ENCODE data around the gene UROS.

UROS gene

DNA sequence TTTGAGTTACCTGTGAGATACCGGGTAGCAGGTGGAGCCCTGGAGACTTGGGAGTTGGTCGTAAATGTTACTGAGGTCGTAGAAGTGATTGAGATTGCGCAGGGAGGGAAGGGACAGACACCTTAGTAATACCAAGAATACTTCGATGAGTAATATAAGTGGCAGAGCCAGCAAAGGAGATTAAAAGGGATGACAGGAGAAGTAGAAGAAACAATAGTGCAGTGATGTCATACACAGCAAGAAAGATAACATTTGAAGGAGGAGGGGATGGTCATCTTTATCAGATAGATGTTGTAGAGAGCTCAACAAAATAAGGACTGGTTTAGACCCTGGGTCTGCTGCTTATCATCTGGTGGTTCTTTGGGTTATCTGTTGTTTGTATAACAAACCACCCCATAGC is 5.3 kb upstream of the UROS start:
- DNase-seq, result no peak

DNA sequence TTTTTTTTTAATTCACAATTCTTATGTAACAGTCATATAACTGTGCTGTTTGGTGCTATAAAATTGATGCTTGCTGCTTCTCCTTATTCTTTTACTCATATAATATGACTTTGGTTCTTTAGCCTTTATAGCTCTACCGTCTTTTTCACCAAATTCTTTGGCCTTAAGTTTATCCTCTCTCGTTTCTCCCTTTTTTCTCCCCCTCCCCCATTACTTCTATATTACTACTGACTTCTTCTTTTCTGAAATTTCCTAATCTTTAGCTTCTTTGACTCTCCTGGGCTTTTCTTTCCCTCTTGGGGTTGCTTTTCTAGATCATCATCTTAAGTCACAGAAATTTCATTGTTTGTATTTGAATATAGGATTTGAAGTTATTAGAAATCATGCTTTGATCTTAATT is 4.1 kb upstream of the UROS start:
- DNase-seq, result no peak

DNA sequence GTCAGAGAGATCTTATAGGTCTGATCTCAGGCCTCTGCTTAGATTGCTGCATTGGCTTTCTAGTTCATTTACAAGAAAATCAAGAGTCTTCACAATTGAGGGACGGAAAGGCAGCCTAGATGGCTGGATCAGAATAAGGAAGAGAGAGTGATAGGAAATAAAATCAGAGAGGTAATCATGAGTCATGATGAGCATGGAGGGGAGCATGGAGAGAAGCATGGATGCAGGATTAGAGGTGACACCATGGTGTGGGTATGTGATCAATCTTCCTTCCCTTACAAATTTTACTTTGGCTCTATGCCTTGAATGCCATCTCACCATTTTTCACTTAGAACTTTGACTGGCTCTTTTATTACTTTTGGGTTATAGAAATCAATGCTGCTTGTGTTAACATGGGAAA is 1.7 kb upstream of the UROS start:
- DNase-seq, result no peak

DNA sequence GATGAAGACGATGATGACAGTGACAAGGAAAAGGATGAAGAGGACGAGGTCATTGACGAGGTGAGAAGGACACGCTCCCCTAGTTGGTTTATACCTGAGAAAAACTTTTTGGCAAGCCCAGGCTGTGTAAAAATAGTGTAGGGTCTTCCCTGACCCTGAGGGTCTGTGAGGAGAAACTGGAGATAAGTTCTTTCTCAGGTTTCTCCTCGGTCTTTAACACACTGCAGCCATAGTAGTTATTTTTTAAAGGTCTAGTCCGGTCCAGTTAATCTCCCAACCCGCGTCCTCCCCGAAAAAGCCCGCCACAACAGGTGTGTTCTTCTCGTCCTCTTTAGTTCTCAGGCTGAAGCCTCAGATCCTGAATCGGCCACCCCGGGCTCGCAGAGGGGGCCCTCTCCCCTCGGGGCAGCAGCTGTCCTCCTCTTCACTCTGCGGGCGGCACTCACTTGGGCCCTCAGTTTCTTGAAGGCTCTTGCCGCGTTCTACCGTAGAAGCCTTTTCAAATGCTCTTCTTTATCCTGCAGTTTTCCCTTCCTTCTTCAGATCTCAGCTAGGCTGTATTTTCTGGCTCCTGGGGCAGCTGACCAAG is 699 bp upstream of the UROS start:
- DNase-seq, result peak; percentile 6

DNA sequence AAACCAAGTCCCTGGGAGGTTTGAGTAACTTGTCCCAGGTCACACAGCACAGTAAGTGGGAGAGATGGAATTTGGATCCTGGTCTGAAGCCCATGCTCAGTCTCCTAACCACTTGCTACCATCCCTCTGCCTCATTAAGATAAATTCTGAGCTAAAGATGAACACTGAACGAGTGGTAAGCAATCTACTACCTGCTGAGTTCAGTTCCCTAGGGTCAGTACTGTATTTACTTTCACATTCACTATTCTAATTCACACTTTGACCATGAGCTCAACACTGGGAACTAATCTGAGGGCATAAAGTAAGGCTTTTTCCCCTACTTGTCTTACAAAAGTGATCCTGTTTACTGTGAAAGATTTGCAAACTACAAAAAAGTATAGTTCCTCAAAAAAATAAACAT is 2.4 kb downstream of the UROS start:
- no peak for DNase-seq

DNA sequence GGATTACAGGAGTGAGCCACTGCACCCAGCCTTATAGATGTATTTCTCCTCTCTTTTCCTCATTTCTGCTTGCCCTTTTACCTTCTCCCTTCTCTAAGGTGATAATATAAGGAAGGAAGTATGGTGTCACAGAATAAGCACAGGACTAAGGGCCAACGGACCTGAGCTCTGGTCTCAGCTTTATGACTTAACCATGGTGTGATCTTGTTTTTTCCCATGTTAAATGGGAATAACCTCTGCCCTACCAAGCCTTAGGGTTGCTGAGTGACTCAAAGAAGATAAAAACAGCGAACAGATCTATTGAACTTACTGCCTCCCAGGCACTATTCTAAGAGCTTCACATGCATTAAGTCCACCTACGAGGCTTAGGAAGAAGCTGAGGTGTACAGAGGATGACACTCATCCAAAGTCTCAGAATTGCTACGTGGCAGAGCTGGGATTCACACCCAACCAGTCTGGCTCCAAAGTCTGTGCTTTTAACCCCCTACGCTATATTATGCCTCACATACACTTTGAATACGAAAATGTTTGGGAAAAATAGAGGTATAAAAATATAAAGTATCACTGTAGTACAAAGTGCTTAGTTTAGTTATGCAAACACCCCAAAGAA is 5.6 kb downstream of the UROS start:
- DNase-seq, result no peak

DNA sequence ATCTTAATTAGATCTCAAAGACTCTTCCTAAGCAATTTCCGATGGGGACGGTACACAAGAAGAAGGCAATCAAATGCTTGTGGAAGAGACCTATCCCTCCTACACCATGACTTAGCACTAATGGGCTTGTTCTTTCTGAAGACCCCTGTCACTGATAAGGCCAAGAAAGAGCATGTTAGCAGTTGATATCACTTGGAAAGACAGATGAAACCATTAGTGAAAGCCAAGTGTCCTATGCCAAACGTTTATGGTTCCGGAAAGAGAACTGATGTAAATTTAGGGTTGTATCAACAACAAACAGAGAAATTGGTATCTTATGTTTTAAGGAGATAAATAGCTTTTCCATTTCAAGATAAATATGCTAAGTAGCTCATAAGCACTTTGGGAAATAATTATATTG is 6.5 kb downstream of the UROS start:
- DNase-seq, result no peak

DNA sequence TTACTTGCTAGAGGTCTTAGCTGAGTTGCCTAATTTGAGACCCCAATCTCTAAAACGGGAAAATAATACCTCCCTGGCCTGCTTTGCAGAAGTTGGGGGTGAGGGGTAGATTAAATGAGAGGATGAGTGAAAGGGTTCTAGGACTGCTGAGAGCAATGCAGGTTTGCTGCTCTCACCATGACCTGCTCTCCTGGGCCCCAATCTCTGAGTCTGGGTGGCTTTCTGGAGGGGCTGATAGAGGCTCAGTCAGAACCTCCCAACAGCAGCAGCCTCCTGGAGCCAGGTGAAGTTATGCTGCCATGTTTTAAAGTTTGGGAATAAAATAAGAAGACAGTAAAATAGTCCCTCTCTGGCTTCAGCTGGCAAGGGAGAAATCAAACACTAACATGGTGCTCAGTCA is 7.3 kb downstream of the UROS start:
- no peak for DNase-seq

DNA sequence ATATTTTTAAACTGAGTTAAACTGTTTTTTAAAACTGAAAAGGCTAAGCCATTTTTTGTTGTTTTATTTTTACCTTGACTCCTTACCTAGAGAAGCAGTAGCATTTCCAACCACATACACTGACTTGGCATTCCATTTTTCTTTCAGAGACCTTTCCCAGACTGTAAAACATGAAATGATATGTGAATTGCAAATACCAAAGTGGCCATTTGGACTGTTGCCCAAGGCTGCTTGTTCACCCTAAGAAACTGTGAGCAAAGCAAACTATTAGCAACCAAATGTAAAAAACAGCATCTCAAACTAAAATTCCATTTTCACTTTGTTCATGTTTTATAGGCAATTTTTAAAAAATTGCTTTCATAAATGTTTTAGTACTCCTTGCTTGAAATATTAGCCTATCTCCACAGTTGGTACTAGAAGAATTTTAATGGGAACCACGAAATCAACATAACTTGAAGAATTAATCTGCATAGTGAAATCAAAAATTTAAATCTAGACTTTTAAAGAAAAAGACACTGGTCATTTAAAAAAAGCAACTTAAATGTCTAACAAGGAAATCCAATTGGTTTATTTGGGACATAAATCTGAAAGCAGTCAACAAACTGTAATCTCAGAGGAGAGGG is 10.8 kb downstream of the UROS start:
- no peak for DNase-seq

DNA sequence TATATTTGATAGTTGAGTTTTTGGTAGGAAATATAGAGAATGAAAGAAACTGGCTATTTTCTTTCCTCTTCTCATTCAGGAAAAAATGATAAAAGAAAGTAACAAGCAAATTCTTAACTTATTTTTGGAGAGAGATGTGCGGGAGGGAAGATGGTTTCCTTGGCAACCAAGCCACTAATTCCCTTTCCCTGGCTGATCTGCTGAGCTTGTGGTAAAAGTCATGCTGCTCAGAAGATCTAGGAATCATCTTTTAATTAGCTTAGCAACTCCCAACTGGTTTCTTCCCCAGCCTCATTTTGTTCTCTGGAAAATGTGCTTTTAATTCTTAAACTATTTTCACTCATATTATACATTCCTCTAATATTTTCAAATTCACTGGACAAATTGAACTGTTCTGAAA is 11.8 kb downstream of the UROS start:
- DNase-seq, result no peak

DNA sequence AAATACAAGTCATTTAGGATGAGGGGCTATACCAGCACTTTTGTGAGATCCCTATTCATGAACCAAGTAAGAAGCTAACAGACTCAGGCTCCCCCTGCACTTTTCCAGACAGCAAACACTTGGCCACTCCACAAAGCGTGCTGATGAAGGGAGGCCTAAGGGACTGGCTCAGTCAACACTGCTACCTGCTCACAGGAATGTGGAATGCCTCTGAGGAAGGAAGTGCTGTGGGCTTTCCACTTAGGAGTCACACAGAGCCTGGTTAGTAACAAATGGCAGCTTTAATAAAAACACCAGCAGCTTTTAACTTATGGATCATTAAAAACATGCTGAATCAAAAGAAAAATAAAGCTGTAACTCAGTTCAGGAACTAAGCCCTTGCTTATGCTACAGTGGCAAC is 15.0 kb downstream of the UROS start:
- DNase-seq, result no peak

DNA sequence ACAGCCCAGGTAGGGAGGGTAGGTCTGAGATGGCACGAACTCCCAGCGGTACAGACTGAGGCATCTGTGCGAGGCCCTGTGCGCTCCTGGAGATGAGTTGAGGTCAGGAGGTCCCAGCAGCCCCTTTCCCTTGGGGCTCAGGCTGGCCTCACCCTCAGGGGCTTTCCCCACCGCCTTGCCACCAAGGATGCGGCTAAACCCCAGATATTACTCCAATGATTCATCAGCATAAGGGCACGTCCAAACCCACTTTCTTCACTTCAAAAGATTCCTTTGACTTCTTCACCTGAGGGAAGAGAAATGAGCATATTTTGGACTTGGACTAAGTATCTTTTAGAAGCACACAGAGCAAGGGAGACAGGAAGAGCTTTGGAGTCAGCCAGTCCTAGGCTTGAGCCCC is 20.3 kb downstream of the UROS start:
- no peak for DNase-seq

DNA sequence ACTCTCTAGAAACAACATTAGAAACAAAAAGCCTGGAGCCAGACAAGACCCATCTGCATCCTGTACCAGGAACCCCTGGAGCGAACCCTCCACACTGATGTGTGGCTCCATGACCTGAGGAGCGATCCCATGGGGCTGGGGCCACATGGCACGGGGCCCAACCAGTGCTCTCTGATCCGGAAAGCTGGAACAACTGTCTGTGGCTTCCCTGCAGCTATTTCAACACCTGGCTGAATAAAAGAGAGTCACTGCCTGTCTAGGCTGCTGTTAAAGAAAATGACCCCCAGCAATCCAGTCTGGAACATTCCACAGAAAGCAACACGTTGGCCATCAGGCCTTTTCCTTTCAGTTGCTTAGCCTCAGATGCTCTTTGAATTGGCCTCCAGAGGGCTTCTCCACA is 20.9 kb downstream of the UROS start:
- no peak for DNase-seq

DNA sequence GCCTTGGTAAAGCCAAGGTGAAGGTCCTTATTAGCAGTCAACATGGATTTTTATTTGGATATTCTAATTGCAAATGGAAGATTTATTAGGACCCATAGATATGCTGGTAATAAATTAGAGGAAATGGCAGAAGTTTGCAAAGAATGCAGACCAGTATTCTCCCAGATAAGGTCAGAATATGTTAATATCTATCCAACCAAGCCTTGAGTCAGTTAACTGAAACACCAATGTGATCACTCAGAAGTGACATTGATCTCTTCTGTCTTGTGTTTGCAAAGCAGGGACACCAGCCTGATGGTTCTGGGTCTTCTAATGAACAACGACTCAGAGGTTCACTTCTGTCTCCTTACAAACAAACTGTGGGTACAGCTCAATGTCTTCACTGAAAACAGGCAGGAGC is 21.5 kb downstream of the UROS start:
- DNase-seq, result no peak

DNA sequence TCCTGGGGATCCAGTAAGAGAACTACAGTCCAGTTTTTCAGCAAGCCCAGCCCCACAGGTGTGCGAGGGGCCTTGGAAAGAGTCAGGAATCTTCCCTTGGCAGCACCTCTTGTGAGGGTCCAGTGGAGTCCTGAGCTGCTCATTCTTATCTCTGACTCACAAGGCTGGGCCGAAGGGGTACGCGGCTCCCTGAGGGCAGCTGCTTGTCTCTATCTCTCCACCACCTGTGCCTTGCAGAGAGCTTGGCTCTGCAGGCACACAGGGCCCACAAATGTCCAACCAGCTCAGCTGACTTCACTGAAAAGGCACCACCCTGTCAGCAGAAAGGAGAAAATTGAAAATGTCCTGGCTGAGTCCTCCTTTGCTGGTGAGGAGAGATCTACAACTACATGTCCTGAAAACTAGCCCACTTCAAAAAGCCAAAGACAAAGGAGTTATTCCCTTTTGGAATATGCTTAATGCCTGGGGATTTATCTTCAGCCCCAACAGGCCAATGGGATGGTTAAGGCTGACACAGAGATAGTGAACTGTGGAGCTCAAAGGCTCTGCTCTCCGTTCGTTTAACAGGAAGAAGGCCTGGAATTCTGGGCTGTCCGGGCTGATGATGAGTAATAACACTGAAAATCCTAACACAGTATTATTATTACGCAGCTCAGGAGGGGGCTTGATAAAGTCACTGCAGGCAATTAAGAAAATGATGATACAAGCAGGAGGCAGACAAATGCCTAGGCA is 23.4 kb downstream of the UROS start:
- no peak for DNase-seq

DNA sequence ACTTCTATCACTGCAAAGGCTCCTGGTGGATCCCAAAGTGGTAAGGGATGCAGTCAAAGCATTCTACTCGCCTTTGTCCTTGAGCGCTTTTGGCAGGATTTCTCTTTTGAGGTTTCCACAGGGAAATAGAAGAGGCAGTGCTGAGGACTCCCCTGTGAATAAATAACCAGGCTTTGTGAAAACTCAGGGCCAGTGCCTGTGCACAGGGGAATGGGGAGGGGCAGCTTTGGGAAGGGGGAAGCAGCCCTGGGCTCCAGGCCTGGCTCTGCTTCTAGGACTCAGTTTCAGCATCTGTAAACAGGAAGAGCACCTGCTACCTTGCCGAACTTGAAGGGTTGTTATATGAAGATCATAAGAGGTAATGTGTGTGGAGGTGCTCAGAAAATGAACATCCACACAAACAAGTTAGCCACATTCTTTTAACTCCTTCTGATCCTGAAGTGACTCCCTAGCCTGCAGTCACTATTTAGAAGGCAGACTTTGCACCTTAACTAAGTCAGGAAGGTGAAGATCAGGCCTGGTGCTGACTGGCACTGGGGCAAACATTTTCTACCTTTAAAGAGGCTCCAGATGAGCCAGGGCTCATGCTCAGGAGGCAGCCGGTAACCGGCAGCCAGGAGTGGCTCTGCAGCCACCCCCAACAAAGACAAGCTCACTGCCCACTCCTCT is 24.9 kb downstream of the UROS start:
- no peak for DNase-seq

DNA sequence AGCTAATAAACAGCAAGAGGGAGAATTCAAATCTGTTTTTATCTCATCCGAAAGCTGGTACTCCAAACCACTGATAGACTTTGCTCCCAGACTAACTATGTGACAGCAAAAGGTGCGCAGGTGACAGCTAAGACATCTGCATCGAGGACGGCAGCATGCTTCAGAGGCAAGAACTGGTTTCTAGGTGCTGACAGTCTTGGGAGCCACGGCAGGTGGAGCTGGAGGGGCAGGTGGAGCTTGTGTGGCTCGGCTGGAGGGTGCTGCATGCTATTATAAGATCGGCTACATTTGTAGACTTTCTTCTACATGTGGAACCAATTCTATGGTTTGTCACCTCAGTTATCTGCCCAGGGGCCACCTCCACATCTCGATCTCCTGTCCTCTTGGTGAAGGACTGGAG is 25.6 kb downstream of the UROS start:
- no peak for DNase-seq

DNA sequence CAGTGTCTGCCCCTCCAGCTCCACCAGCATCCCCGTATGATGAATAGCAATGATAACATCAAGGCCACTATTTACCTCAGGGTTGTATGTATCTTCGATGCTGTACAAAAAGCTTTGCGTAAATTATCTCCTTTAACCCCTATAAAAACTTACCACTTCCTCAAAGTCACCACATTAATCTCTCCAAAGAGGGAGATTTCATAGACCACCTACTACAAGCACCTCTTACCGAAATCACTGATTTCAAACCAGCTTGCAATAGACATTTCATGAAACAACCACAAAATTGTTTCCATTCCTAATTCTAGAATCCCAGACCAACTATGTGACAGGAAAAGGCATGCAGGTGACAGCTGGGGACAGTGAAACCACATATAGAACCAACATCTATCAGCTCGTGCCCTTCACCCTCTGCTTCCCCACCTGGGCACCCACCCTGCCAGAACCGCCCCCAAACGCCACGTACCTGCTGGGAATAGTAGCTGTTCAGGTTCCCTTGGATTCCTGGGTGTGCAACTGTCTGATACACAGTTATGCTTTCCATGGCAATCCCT is 27.3 kb downstream of the UROS start:
- DNase-seq, result no peak

DNA sequence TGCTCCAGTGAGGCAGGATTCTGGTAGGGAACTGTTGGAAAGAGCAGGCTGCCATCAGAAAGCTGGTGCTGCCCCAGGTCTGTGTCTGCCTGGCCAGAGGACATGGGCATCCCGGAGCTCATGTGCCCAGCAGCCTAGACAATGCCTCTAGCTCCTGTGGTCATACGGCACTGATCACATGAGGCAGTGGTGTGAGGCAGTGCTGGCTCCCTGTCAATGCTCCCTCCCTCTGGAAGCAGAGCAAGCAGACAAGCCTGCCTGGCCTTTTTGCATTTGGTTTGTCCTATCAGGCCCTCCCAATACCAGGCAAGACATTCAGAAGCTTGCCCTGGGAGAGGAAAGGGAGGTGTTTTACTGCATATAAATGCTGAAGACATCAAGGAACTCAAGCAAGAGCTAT is 27.9 kb downstream of the UROS start:
- DNase-seq, result no peak

DNA sequence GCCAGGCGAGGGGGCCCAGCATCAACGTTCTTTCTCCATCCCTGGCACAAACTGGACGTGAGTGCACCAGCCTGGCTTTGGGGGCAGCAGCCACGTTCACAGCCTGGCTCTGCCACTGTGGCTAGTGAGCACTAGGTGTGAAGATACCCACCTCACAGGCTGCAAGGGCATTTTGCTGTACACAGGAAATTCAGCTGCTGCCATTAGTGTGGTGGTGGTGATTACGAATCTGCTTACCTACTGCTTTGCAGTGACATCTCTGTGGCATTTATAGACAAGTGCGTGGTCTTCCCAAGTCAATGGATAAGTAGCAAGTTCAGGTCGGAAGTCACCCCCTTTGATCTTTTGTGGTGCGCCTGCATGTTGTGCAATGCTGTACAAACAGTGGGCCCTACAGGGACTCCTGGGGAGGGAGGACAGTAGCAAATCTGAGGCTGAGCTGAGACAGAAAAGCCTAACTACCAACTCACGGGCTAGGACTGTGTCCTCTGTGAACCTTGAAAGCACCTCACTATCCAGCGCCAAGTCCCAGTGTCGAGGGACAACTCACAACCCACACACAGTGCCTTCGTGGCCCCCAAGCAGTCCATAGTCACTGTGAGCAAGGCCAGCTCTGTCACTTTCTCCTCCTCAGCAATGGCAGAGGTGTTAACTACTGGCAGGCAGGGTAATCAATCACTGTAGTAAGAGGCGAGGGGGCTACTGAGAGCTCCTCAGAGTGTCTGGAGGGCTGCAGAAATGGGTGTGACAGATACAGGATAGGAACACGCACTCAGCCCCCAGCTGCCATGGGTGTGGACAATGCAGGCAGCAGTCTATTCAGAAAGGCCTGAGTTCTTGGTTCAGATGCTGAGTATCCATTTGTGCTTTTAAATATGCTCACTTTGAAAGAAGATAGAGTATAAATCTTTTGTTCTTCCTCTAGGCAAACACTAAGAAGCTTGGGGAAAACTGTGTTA is 30.4 kb downstream of the UROS start:
- no peak for DNase-seq

DNA sequence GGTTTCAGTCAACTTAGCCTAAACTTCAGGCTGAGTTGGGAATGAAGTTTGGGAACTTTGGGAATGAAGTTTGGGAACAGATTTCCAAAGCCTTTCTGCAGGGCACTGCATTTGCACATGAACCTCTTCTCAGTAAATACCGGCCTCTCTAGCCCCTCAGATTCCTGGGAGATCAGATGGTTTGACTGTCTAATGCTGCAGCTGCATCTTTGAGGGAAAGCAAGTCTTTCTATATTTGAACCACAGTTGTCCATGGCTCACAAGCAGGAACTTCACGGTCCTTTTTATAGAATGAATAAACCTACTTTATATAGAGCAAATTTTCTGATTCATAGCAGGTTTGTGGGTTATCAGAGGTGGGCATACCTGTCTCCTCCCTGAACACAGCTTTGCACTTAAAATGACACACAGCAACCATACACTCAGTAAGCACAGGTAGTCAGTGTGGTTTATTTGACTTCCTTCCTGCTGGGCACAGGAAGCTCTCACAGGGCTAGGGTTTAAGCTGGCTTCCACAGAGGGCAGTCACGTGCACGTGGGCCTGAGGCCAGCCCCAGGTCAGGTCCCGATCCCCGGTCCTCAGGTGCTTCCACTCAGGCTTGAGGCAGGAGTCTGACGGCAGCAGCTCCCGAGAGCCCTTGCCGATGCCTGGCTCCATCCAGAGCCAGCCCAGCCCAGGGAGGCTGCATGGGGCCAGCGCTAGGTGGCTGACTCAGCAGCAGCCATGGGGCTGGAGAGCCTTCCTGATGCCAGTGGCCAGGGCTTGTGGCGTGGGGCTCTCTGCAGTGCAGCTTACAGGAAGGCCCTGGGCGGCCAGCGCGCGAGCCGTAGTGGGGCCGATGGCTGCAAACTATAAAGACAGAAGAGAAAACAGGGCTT is 34.7 kb downstream of the UROS start:
- DNase-seq, result no peak

All from CD4-positive, alpha-beta T cell treated with Interleukin-12 subunit alpha and Interleukin-12 subunit beta, for 1 hour (primary cell).